Upper lobe of left lung (tissue), 4 donors: ENCODE data around the gene NT5C1A.

Experiments used
- CTCF ChIP-seq, 6 experiments: fragments of 450-650 bp in 4 of 6; fragments of 200-600 bp in 2 of 6; sonication (generic) in 2 of 6; IDR thresholded peaks; one replicate each; pipeline ENCODE4 v1.5.1; 2016 to 2019; ENCODE audit warnings: antibody characterized with exemption in 6 of 6
- EP300 ChIP-seq, 4 donors: sonication (generic); formaldehyde crosslinking; IDR thresholded peaks; one replicate each; pipeline ENCODE4 v1.5.1; 2017; ENCODE audit warnings: antibody characterized with exemption in 4 of 4, control low read depth in 2 of 4
- POLR2A ChIP-seq, 4 donors: fragments of 450-650 bp; IDR thresholded peaks; one replicate each; pipeline ENCODE4 v1.5.1; 2016 to 2017; ENCODE audit warnings: antibody characterized with exemption in 4 of 4, mild to moderate bottlenecking in 2 of 4
- POLR2AphosphoS5 ChIP-seq, 2 donors: sonication (generic); formaldehyde crosslinking; IDR thresholded peaks; one replicate each; pipeline ENCODE4 v1.5.1; 2017; ENCODE audit warnings: antibody characterized with exemption in 2 of 2

GRCh38 chr1:39650431-39650830 lies 21.5 kb downstream of the NT5C1A start:
- TF ChIP-seq CTCF (IDR thresholded peaks at IDR 0.05) (no peak), POLR2A (IDR thresholded peaks at IDR 0.05) (no peak), POLR2AphosphoS5 (IDR thresholded peaks at IDR 0.05) (no peak), EP300 (IDR thresholded peaks at IDR 0.05) (no peak)
